ENCODE measurements around the gene KCNJ16.
"Not testable (repeated sequence)": the region's sequence is repeated elsewhere in the genome, so short reads cannot be mapped to it uniquely, and the experiment has no call there.

The KCNJ16 gene

DNA sequence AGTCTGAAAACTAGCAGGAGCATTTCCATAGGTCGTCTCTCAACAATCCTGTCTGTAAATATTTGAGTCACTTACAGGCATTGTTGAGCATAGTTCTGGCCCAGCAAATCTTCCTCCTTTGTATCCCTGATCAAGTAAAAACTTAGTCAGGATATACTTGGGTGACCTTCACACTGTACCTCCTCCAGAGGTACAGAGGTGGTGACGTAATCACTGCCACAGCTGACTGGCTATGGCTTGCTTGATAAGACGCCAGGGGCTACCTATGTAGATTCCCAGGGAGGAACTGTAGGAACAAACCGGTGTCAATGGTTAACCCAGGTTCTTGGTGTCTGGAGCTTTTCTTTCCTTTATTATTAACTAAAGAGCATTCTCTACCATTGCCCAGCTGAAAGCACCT lies at the start of gene KCNJ16:
TSS of gene KCNJ16 (plus strand) at position 270 of the 400 bp plus-strand sequence. CDS start 56,863 bp downstream, outside the sequence.
- in situ Hi-C loops (cut with MboI; ENCODE audit: low sequenced_read_pairs) = no loop called here
- DNase-seq (ENCODE audit: low spot score in 2 of 2) = no peak
- H3K4me1 ChIP-seq = no peaks in the 10 kb centered on the region
- H3K9me3 ChIP-seq = no peaks in the 10 kb centered on the region
- no peaks in the 10 kb centered on the region for H3K27me3 ChIP-seq (ENCODE audit: low read depth)
- H3K36me3 ChIP-seq (replicated peaks) = no peaks in the 10 kb centered on the region
- no peak within 1 kb of the TSS for H3K4me3 ChIP-seq

DNA sequence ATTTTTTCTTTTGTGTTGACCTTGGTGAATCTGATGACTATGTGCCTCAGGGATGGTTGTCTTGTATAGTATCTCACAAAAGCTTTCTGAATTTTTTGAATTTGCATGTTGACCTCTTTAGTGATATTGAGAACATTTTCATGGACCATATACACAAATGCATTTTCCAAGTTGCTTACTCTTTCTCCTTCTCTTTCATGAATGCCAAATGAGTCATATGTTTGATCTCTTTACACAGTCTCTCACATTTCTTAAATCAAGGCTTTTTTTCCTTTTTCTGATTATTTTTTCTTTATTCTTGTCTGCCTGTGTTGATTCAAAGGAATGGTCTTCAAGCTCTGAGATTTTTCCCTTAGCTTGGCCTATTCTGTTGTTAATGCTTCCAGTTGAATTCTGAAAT lies 46.6 kb upstream of the KCNJ16 start:
- H3K4me1 ChIP-seq = no peaks in the 10 kb centered on the region
- H3K4me3 ChIP-seq = no peak overlapping the region
- H3K27me3 ChIP-seq (ENCODE audit: low read depth) = no peaks in the 10 kb centered on the region
- DNase-seq (ENCODE audit: low spot score in 2 of 2) = no peak
- H3K36me3 ChIP-seq (replicated peaks) = no peaks in the 10 kb centered on the region
- in situ Hi-C loops (cut with MboI; ENCODE audit: low sequenced_read_pairs) = no loop called here
- no peaks in the 10 kb centered on the region for H3K9me3 ChIP-seq

DNA sequence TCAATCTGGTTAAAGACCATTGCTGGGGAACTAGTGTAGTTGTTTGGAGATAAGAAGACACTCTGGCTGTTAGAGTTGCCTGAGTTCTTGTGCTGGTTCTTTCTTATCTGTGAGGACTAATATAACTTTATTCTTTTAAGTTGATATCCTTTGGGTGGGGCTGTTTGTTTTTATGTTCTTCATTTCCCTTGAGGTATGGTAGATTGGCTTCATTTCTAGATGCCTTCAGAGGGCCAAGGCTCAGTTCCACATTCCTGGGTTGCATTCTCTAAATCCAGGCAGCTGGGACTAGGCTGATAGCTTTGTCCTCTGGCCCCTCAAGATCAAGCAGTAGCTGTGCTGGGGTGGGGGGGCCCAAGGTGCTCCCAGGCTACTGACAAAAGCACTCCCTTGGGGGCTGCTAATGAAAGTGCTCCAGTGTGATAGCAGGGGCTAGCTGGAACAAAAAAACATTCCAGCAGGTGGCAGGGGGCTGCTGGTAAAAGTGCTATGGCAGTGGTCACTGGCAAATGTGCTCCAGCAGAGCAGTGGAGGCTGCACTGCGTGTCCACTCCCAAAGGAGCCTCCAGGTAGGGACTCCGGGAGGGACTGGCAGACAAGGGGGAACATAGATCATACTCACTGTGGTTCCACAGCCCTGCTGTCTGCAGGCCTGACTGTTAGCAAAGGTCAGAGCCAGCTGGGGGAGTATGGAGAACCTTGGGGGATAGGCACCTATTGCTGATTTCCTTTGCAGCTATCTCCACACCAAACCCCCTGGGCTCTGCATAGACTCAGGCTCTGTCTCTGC lies 45.9 kb upstream of the KCNJ16 start:
- Histone ChIP-seq H3K9me3 (no peaks in the 10 kb centered on the region), H3K27me3 (ENCODE audit: low read depth) (no peaks in the 10 kb centered on the region), H3K36me3 (replicated peaks) (no peaks in the 10 kb centered on the region), H3K4me1 (no peaks in the 10 kb centered on the region), H3K4me3 (no peak overlapping the region)
- in situ Hi-C loops (cut with MboI; ENCODE audit: low sequenced_read_pairs) = no loop called here
- no peak for DNase-seq (ENCODE audit: low spot score in 2 of 2)

DNA sequence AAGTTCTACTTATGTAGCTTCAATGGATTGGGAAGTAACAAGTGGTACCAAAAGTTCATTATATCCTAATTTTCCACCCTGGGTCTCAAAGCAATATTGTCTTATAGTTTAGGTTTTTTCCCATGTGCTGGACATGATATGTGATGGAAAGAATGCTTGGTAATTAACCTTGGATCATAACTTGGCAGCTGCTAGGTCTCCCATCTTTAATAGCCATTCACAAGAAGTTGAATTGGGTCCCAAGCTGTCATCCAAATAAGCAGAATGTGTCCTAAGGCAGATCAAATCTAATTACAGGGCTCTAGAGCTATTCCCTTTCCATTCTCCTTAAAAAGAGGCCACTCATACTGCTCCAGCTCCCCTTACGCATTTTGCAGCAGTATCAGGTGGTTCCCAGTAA lies 44.7 kb upstream of the KCNJ16 start:
- Histone ChIP-seq H3K4me1 (no peaks in the 10 kb centered on the region), H3K9me3 (no peaks in the 10 kb centered on the region), H3K4me3 (no peak overlapping the region), H3K36me3 (replicated peaks) (no peaks in the 10 kb centered on the region), H3K27me3 (ENCODE audit: low read depth) (no peaks in the 10 kb centered on the region)
- DNase-seq (ENCODE audit: low spot score in 2 of 2) = no peak
- in situ Hi-C loops (cut with MboI; ENCODE audit: low sequenced_read_pairs) = no loop called here

DNA sequence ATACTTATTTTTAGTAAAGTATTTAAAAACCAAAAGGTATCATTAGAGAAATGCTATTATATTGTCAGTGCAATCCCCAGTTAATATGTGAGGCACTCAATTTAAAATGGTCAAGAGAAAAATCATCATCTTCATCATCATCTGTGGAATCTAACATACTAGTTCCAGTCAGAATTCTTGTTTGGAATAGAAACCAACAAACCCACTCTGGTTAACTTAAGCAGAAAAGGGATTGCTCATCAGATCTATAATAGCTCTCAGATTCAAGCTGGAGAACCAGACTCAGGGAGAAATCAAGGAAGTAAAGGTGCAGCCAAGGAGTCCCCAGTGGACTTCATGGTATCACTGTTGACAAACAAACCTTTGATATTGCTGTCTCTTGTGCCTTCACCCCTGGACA lies 43.7 kb upstream of the KCNJ16 start:
- H3K9me3 ChIP-seq = no peaks in the 10 kb centered on the region
- H3K4me3 ChIP-seq = no peak overlapping the region
- no peaks in the 10 kb centered on the region for H3K36me3 ChIP-seq (replicated peaks)
- H3K27me3 ChIP-seq (ENCODE audit: low read depth) = no peaks in the 10 kb centered on the region
- in situ Hi-C loops (cut with MboI; ENCODE audit: low sequenced_read_pairs) = no loop called here
- H3K4me1 ChIP-seq = no peaks in the 10 kb centered on the region
- no peak for DNase-seq (ENCODE audit: low spot score in 2 of 2)

DNA sequence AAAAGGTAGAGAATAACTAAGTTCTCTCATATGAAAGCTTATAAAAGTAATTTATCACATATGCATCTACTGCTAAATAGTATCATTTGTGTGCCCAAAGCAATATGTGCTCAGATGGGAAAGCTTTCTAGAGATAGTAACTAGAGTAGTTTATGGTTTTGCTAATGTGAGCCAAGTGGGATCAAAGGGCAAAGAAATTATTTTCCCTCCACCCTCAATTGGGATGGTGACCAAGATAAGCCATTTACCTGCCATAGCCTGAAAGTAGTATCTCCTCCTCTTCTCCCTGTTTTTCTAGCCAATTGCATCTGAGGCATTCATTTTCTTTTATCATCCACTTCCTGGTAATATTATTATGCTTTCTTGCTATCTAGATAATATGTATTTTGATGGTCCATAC lies 41.9 kb upstream of the KCNJ16 start:
- H3K4me3 ChIP-seq = no peak overlapping the region
- no peaks in the 10 kb centered on the region for H3K27me3 ChIP-seq (ENCODE audit: low read depth)
- H3K9me3 ChIP-seq = no peaks in the 10 kb centered on the region
- no peaks in the 10 kb centered on the region for H3K36me3 ChIP-seq (replicated peaks)
- H3K4me1 ChIP-seq = no peaks in the 10 kb centered on the region
- in situ Hi-C loops (cut with MboI; ENCODE audit: low sequenced_read_pairs) = no loop called here
- no peak for DNase-seq (ENCODE audit: low spot score in 2 of 2)

DNA sequence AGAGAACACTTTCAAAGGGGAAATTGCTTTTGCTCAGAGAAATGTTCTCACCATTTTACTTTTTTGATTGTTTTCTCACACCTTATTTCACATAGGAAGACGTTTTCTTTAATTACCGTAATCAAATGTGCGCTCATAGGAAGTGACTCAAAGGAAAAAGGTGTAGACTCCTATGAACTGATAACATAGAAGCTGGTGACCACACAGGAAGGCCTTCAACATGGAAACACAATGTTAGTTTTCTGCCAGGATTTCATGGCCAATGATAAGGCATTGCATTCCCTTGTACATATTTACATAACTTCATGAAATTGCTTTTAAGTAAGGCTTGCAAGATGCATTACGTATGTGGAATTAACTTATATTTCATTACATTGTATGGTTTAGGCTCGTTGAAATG lies 40.9 kb upstream of the KCNJ16 start:
- in situ Hi-C loops (cut with MboI; ENCODE audit: low sequenced_read_pairs) = no loop called here
- H3K27me3 ChIP-seq (ENCODE audit: low read depth) = no peaks in the 10 kb centered on the region
- H3K9me3 ChIP-seq = no peaks in the 10 kb centered on the region
- no peak overlapping the region for H3K4me3 ChIP-seq
- no peaks in the 10 kb centered on the region for H3K36me3 ChIP-seq (replicated peaks)
- no peaks in the 10 kb centered on the region for H3K4me1 ChIP-seq
- DNase-seq (ENCODE audit: low spot score in 2 of 2) = no peak

DNA sequence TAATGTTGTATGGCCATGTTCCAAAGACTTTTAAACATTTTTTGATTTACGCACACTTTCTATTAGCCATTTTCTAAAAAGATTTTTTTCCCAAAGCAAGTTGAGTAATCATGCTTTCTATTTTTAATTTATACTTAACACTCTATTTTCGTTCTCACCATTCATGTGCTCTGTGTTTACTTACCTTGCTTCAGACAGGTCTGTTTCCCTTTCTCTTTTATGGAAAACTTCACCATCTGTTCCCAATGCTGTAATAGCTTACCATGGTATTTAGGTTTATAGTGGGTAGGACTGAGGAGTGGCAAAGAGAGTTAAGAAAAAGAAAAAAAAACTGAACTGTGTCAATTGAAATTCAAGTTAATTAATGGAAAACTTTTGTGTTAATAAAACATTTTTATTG lies 37.5 kb upstream of the KCNJ16 start:
- no peaks in the 10 kb centered on the region for H3K36me3 ChIP-seq (replicated peaks)
- in situ Hi-C loops (cut with MboI; ENCODE audit: low sequenced_read_pairs) = no loop called here
- no peaks in the 10 kb centered on the region for H3K9me3 ChIP-seq
- no peak overlapping the region for H3K4me3 ChIP-seq
- H3K27me3 ChIP-seq (ENCODE audit: low read depth) = no peaks in the 10 kb centered on the region
- no peak for DNase-seq (ENCODE audit: low spot score in 2 of 2)
- H3K4me1 ChIP-seq = no peaks in the 10 kb centered on the region

DNA sequence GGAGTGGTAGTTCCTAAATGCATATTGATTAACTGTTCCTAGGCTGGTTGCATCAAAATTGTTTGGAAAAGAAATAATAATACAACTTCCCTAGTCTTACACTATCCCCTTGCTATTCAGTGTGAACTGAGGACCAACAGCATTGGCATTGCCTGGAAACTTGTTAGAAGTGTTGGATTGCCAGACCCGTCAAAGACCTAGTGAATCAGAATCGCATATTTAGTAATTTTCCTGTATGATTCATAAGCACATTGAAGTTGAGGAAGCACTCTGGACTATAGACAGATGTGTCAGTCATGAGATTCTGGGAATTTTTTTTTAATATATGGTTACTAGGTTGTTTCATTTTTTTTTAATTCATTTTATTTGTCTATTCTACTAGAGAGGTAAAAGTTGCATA lies 34.7 kb upstream of the KCNJ16 start:
- Histone ChIP-seq H3K4me3 (no peak overlapping the region), H3K36me3 (replicated peaks) (no peaks in the 10 kb centered on the region), H3K27me3 (ENCODE audit: low read depth) (no peaks in the 10 kb centered on the region), H3K4me1 (no peaks in the 10 kb centered on the region), H3K9me3 (no peaks in the 10 kb centered on the region)
- DNase-seq (ENCODE audit: low spot score in 2 of 2) = no peak
- in situ Hi-C loops (cut with MboI; ENCODE audit: low sequenced_read_pairs) = no loop called here

DNA sequence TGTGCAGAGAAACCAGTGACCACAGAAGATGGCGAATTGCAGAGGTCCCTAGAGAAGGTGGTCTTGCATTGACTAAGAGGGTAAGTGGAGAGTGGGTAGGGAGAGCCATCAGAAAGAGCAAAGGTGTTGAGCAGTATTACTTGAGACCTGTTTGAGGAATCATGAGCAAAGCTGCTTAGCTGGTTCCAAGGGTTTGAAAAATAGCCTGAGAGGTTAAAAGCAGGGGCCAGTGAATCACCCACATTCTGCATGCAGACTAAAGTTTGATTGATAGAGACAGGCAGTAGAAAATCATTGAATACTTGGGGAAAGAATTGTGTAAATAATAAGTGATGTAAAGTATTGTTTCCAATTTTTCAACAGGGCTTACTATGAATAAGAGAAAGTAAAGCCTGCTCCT lies 34.0 kb upstream of the KCNJ16 start:
- Histone ChIP-seq H3K4me1 (no peaks in the 10 kb centered on the region), H3K27me3 (ENCODE audit: low read depth) (no peaks in the 10 kb centered on the region), H3K9me3 (no peaks in the 10 kb centered on the region), H3K4me3 (no peak overlapping the region), H3K36me3 (replicated peaks) (no peaks in the 10 kb centered on the region)
- in situ Hi-C loops (cut with MboI; ENCODE audit: low sequenced_read_pairs) = no loop called here
- DNase-seq (ENCODE audit: low spot score in 2 of 2) = no peak

DNA sequence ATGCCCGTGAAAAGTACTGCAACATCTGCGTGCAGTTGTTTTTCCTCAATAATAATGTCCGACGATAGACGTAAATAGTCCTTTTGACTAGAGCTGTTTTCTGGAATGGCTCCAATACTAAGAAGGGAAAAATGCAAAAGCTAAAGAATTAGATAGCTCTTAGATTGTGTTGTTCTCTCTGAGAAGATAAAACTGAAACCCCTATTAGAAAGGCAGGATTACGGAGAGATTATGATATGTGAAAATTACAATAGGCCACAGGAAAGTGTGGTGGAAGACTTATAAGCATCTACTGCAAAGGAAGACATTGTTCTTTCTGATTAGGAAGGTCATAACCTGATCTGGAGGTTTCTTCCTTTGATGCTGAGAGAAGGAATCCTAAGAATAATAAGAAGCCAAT lies 33.5 kb upstream of the KCNJ16 start:
- no peak overlapping the region for H3K4me3 ChIP-seq
- DNase-seq (ENCODE audit: low spot score in 2 of 2) = no peak
- H3K9me3 ChIP-seq = no peaks in the 10 kb centered on the region
- H3K36me3 ChIP-seq (replicated peaks) = no peaks in the 10 kb centered on the region
- in situ Hi-C loops (cut with MboI; ENCODE audit: low sequenced_read_pairs) = no loop called here
- H3K27me3 ChIP-seq (ENCODE audit: low read depth) = no peaks in the 10 kb centered on the region
- H3K4me1 ChIP-seq = no peaks in the 10 kb centered on the region

DNA sequence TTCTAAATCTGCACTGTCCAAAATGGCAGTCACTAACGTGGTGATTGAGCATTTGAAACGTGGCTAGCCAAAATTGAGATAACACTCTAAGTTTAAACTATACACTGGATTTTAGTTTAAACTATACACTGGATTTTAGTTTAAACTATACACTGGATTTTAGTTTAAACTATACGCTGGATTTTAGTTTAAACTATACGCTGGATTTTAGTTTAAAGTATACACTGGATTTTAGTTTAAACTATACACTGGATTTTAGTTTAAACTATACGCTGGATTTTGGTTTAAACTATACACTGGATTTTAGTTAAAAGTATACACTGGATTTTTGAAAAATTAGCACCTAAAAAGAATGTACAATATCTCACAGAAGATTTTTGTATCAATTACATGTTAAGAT lies 29.2 kb upstream of the KCNJ16 start:
- H3K4me1 ChIP-seq; H3K4me3 ChIP-seq; DNase-seq (ENCODE audit: low spot score in 2 of 2); H3K27me3 ChIP-seq (ENCODE audit: low read depth); in situ Hi-C loops (cut with MboI; ENCODE audit: low sequenced_read_pairs); H3K9me3 ChIP-seq; H3K36me3 ChIP-seq (replicated peaks): not testable (repeated sequence)

DNA sequence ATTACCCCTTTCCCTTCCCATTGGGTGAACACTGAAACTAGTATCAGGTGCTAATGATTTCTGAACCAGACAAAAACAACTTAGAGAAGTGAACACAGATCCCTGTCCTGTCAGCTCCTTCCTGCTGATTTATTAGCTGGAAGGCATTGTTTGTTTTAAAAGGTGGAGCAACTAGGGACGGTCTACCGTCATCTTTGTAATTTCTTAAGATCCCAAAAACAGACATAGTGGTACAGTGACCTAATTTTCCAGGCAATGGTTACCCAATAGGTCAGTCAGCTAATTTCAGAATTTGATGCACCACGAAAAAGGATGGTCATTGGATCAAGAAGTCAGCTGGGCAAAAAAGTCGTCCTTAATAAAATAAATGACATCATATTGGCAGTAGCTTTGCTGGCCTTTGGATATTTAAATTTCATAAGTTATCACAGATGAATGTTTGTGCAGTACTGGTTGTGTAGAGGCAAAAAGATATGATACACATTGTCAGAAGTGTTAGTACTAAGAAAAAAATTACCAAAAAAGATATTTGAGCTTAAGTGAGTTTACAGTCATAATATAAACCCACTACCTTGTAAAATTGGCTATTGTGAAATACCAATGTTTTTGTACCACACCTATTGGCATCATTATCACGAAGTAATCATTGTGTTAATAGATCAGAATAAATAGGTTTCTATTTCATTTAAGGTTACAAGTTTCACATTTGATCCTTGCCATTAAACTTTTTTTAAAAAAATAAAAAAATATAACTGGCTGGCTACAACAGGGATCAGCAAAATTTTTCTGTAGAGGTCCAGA lies 27.2 kb upstream of the KCNJ16 start:
- H3K9me3 ChIP-seq = no peaks in the 10 kb centered on the region

DNA sequence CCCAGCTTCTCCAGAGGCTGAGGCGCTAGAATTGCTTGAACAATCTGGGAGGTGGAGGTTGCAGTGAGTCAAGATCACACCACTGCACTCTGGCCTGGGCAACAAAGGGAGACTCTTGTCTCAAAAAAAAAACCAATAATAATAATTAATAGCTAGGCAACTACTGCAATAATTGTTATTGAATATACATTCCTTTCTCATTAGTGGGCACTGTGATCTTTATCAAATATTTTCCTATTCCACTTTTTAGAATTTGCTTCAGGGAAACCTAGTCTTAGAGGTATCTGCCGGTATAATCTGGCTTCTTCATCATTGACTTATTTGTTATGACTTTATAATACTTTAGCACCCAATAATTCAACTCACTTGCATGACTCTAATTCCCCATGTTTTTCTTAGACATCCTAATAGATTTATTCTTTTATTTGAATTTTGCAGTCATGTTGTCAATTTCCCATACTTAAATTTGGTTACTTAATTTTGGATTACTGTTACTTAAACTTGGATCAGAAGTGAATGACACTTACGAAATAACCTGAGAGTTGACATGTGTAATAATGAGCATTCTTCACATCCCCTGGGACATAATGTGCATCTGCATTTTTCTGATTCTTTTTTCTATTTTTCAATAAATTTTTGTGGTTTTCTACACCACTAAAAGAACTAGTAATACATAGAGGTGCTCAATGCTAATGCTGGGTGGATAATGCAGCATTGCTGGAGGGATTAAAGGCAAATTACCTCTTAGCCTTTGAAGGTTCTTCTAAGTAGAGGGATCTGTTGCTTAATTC lies 25.0 kb upstream of the KCNJ16 start:
- H3K9me3 ChIP-seq = no peaks in the 10 kb centered on the region
- in situ Hi-C loops (cut with MboI; ENCODE audit: low sequenced_read_pairs) = no loop called here
- no peaks in the 10 kb centered on the region for H3K27me3 ChIP-seq (ENCODE audit: low read depth)
- H3K4me3 ChIP-seq = no peak overlapping the region
- DNase-seq (ENCODE audit: low spot score in 2 of 2) = no peak
- no peaks in the 10 kb centered on the region for H3K4me1 ChIP-seq
- H3K36me3 ChIP-seq (replicated peaks) = no peaks in the 10 kb centered on the region

More for the DNA sequence above, 27.2 kb upstream of the KCNJ16 start:
- Histone ChIP-seq H3K27me3 (ENCODE audit: low read depth) (no peaks in the 10 kb centered on the region), H3K4me3 (no peak overlapping the region), H3K4me1 (no peaks in the 10 kb centered on the region), H3K36me3 (replicated peaks) (no peaks in the 10 kb centered on the region)
- in situ Hi-C loops (cut with MboI; ENCODE audit: low sequenced_read_pairs) = no loop called here
- no peak for DNase-seq (ENCODE audit: low spot score in 2 of 2)

Data from HAP-1 (cell line).